EL (cell line): Measurements from ENCODE around the gene KRTAP8-1.

Source experiments
- DNase-seq: peaks from one replicate; pipeline ENCODE4 v3.0.0-alpha.2; 2016

The KRTAP8-1 gene

GRCh38 chr21:30813174-30813573 is at the start of gene KRTAP8-1:
Gene KRTAP8-1, minus strand, starts transcription at chr21:30813274. Its CDS starts 54 bp downstream, at chr21:30813220.
- DNase-seq: no peak

GRCh38 chr21:30847627-30848500 is 34.8 kb upstream of the KRTAP8-1 start:
- no peak for DNase-seq

- DNase-seq: no peak
These were observed 29.9 kb upstream of the KRTAP8-1 start for GRCh38 chr21:30842990-30843389.

GRCh38 chr21:30839304-30839703 is 26.2 kb upstream of the KRTAP8-1 start:
- no peak for DNase-seq

GRCh38 chr21:30838536-30838935 is 25.5 kb upstream of the KRTAP8-1 start:
- no peak for DNase-seq

- DNase-seq: peak; percentile 1
These were observed 18.2 kb upstream of the KRTAP8-1 start for GRCh38 chr21:30831194-30831765.

- DNase-seq: no peak
These were observed 16.6 kb upstream of the KRTAP8-1 start, which contains the start of gene KRTAP7-1 for GRCh38 chr21:30829659-30830058. Gene KRTAP7-1, minus strand, starts transcription at chr21:30829759. Its CDS starts 61 bp downstream, at chr21:30829698.

- no peak for DNase-seq
These were observed 6.0 kb upstream of the KRTAP8-1 start for GRCh38 chr21:30818837-30819610.

- no peak for DNase-seq
These were observed 12.5 kb downstream of the KRTAP8-1 start for GRCh38 chr21:30800605-30801004.

- DNase-seq: no peak
These were observed 19.3 kb downstream of the KRTAP8-1 start for GRCh38 chr21:30793581-30794314.

- no peak for DNase-seq
These were observed 33.8 kb downstream of the KRTAP8-1 start for GRCh38 chr21:30779249-30779648.

- no peak for DNase-seq
These were observed 43.2 kb downstream of the KRTAP8-1 start for GRCh38 chr21:30769724-30770431.
